Measurements from ENCODE around the gene PMEL.
"Not testable (repeated sequence)": the region's sequence is repeated elsewhere in the genome, so short reads cannot be mapped to it uniquely, and the experiment has no call there.

The PMEL gene

GRCh38 chr12:55965941-55966407, at the start of gene PMEL:
Gene PMEL, minus strand, starts transcription at chr12:55966042. Its CDS starts 31 bp downstream, at chr12:55966011.
- DNase-seq = no peak

- DNase-seq = no peak
Observed at GRCh38 chr12:56014205-56014604, 48.4 kb upstream of the PMEL start.

- no peak for DNase-seq
Observed at GRCh38 chr12:56013482-56013881, 47.6 kb upstream of the PMEL start.

- DNase-seq = no peak
Observed at GRCh38 chr12:56011509-56012090, 45.8 kb upstream of the PMEL start.

GRCh38 chr12:56010111-56010570, 44.3 kb upstream of the PMEL start:
- DNase-seq = no peak

GRCh38 chr12:56007564-56008559, 42.0 kb upstream of the PMEL start:
- no peak for DNase-seq

- DNase-seq = no peak
Observed at GRCh38 chr12:56004211-56004610, 38.4 kb upstream of the PMEL start.

GRCh38 chr12:56003376-56003775, 37.5 kb upstream of the PMEL start:
- not testable (repeated sequence) for DNase-seq

GRCh38 chr12:56001487-56002100, 35.8 kb upstream of the PMEL start:
- DNase-seq = no peak

GRCh38 chr12:55999999-56000540, 34.2 kb upstream of the PMEL start:
- not testable (repeated sequence) for DNase-seq

- DNase-seq = not testable (repeated sequence)
Observed at GRCh38 chr12:55999522-55999921, 33.7 kb upstream of the PMEL start.

GRCh38 chr12:55997535-55997859, 31.7 kb upstream of the PMEL start:
- DNase-seq = peak; percentile 22

- DNase-seq = peak; percentile 82
Observed at GRCh38 chr12:55996715-55997534, 31.1 kb upstream of the PMEL start, which contains the start of gene SUOX. Gene SUOX, plus strand, starts transcription at chr12:55997276. Its CDS starts 4,946 bp downstream, at chr12:56002222.

- DNase-seq = peak; percentile 32
Observed at GRCh38 chr12:55996201-55996714, 30.4 kb upstream of the PMEL start.

GRCh38 chr12:55995366-55995765, 29.5 kb upstream of the PMEL start:
- no peak for DNase-seq

GRCh38 chr12:55993230-55993853, 27.5 kb upstream of the PMEL start:
- DNase-seq = no peak

GRCh38 chr12:55991110-55991509, 25.3 kb upstream of the PMEL start:
- DNase-seq = no peak

GRCh38 chr12:55985976-55986375, 20.1 kb upstream of the PMEL start:
- not testable (repeated sequence) for DNase-seq

GRCh38 chr12:55985341-55985740, 19.5 kb upstream of the PMEL start:
- no peak for DNase-seq

- DNase-seq = no peak
Observed at GRCh38 chr12:55984861-55985260, 19.0 kb upstream of the PMEL start.

GRCh38 chr12:55983232-55983842, 17.5 kb upstream of the PMEL start:
- no peak for DNase-seq
